Smooth muscle cell of the brain vasculature (primary cell): ENCODE results near the gene PPP1R15B.

Experiments used
- DNase-seq: peaks from one replicate; pipeline ENCODE4 v3.0.0-alpha.2; 2012; ENCODE audit warnings: low read depth, low spot score

PPP1R15B gene

GRCh38 chr1:204400882-204401510 is 10.6 kb downstream of the PPP1R15B start:
- DNase-seq, result no peak

- peak; percentile 33 for DNase-seq
These were observed 13.2 kb downstream of the PPP1R15B start for GRCh38 chr1:204398197-204399125.

GRCh38 chr1:204396015-204396583 is 15.5 kb downstream of the PPP1R15B start:
- no peak for DNase-seq

GRCh38 chr1:204391629-204392028 is 20.0 kb downstream of the PPP1R15B start:
- DNase-seq, result no peak

GRCh38 chr1:204390751-204391466 is 20.7 kb downstream of the PPP1R15B start:
- no peak for DNase-seq

- no peak for DNase-seq
These were observed 25.9 kb downstream of the PPP1R15B start for GRCh38 chr1:204385727-204386126.

GRCh38 chr1:204384636-204385352 is 26.8 kb downstream of the PPP1R15B start:
- no peak for DNase-seq

- no peak for DNase-seq
These were observed 28.3 kb downstream of the PPP1R15B start for GRCh38 chr1:204383163-204383904.

GRCh38 chr1:204382714-204383083 is 28.9 kb downstream of the PPP1R15B start:
- no peak for DNase-seq

GRCh38 chr1:204380293-204380831 is 31.3 kb downstream of the PPP1R15B start:
- no peak for DNase-seq

- no peak for DNase-seq
These were observed 33.6 kb downstream of the PPP1R15B start for GRCh38 chr1:204377800-204378668.

- no peak for DNase-seq
These were observed 34.5 kb downstream of the PPP1R15B start for GRCh38 chr1:204376919-204377799.

GRCh38 chr1:204376465-204376864 is 35.2 kb downstream of the PPP1R15B start:
- DNase-seq, result no peak

- DNase-seq, result no peak
These were observed 37.7 kb downstream of the PPP1R15B start for GRCh38 chr1:204373911-204374310.

GRCh38 chr1:204370176-204370575 is 41.4 kb downstream of the PPP1R15B start:
- DNase-seq, result no peak

- no peak for DNase-seq
These were observed 42.5 kb downstream of the PPP1R15B start for GRCh38 chr1:204368996-204369726.

GRCh38 chr1:204367956-204368355 is 43.7 kb downstream of the PPP1R15B start:
- no peak for DNase-seq
